ENCODE results near the gene NRARP. TPM values are rescaled to one million over a fixed set of nuclear protein-coding genes. Genes with fewer than 3 reads are reported as not detected.

The NRARP gene
- total RNA-seq (4.7 TPM), polyA plus RNA-seq (ENCODE audit: insufficient read depth, low read depth, low replicate concordance) (1.7 TPM)
- long read RNA-seq, donor 1, transcript NRARP-201 (1 exons, 1,770 nt), result major isoform, 13 of 13 reads
- long read RNA-seq, donor 1, partial matches to known transcripts, result 0 of 13 reads
- long read RNA-seq, donor 1, other reads (novel, unspliced or antisense), result 0 of 13 reads
- long read RNA-seq, donor 2, partial matches to known transcripts, result 0 of 4 reads
- long read RNA-seq, donor 2, other reads (novel, unspliced or antisense), result 0 of 4 reads
- long read RNA-seq, donor 3, transcript NRARP-201 (1 exons, 1,770 nt), result major isoform, 9 of 9 reads
- long read RNA-seq, donor 3, partial matches to known transcripts, result 0 of 9 reads
- long read RNA-seq, donor 3, other reads (novel, unspliced or antisense), result 0 of 9 reads
- long read RNA-seq, donor 4, partial matches to known transcripts, result 0 of 4 reads
- long read RNA-seq, donor 4, other reads (novel, unspliced or antisense), result 0 of 4 reads
- long read RNA-seq, donor 5, partial matches to known transcripts, result 0 of 1 reads
- long read RNA-seq, donor 5, other reads (novel, unspliced or antisense), result 0 of 1 reads
- long read RNA-seq, donor 6, transcript NRARP-201 (1 exons, 1,770 nt), result major isoform, 6 of 6 reads
- long read RNA-seq, donor 6, partial matches to known transcripts, result 0 of 6 reads
- long read RNA-seq, donor 6, other reads (novel, unspliced or antisense), result 0 of 6 reads
- long read RNA-seq, donor 7, transcript NRARP-201 (1 exons, 1,770 nt), result major isoform, 14 of 14 reads
- long read RNA-seq, donor 7, partial matches to known transcripts, result 0 of 14 reads
- long read RNA-seq, donor 7, other reads (novel, unspliced or antisense), result 0 of 14 reads
- long read RNA-seq, donor 8, transcript NRARP-201 (1 exons, 1,770 nt), result major isoform, 11 of 11 reads
- long read RNA-seq, donor 8, partial matches to known transcripts, result 0 of 11 reads
- long read RNA-seq, donor 8, other reads (novel, unspliced or antisense), result 0 of 11 reads
- long read RNA-seq, donor 9, partial matches to known transcripts, result 0 of 3 reads
- long read RNA-seq, donor 9, other reads (novel, unspliced or antisense), result 0 of 3 reads
- long read RNA-seq, donor 10, transcript NRARP-201 (1 exons, 1,770 nt), result major isoform, 5 of 5 reads
- long read RNA-seq, donor 10, partial matches to known transcripts, result 0 of 5 reads
- long read RNA-seq, donor 10, other reads (novel, unspliced or antisense), result 0 of 5 reads

- peaks cover 0 to 20% (median 11%) of the 10 kb centered on the region in 3 donors for H3K4me1 ChIP-seq (ENCODE audit: control insufficient read depth in 2 of 3, insufficient read depth in 2 of 3, low read depth in 1 of 3, low read length in 3 of 3)
- no peaks in the 10 kb centered on the region for H3K36me3 ChIP-seq (ENCODE audit: control insufficient read depth in 2 of 3, insufficient read depth in 3 of 3, low read length in 3 of 3)
- peak within 1 kb of the TSS; percentile 26 to 77 (median 54) for H3K9ac ChIP-seq (ENCODE audit: low read length in 3 of 3)
- H3K4me3 ChIP-seq (ENCODE audit: low read length in 3 of 3), result peak within 1 kb of the TSS; percentile 60 to 62 (median 62)
- peak within 1 kb of the TSS; percentile 51 to 60 for H3K27ac ChIP-seq (ENCODE audit: low read depth in 2 of 2, low read length in 2 of 2)
- no peaks in the 10 kb centered on the region for H3K9me3 ChIP-seq (ENCODE audit: control insufficient read depth in 2 of 3, insufficient read depth in 1 of 3, low read length in 3 of 3)
- intact Hi-C loops (cut with DNase I), result no loop called here
- no peaks in the 10 kb centered on the region for H3K27me3 ChIP-seq (ENCODE audit: control insufficient read depth, insufficient read depth, low read length)
- FAIRE-seq (no peak), DNase-seq (peak in 3 of 5 donors; percentile 90 to 96 (median 95))
- no peak for TF ChIP-seq CTCF (IDR thresholded peaks at IDR 0.05; ENCODE audit: borderline replicate concordance, extremely low read depth, insufficient read depth)
Observed at GRCh38 chr9:137302118-137302448, at the start of gene NRARP. Gene NRARP (minus strand): TSS chr9:137302271. CDS start chr9:137301928, 343 bp downstream.

GRCh38 chr9:137350696-137351584, 48.9 kb upstream of the NRARP start:
- Histone ChIP-seq H3K27me3 (ENCODE audit: control insufficient read depth, insufficient read depth, low read length) (no peaks in the 10 kb centered on the region), H3K4me1 (ENCODE audit: control insufficient read depth in 2 of 3, insufficient read depth in 2 of 3, low read depth in 1 of 3, low read length in 3 of 3) (no peaks in the 10 kb centered on the region), H3K4me3 (ENCODE audit: low read length in 3 of 3) (no peak overlapping the region), H3K27ac (ENCODE audit: low read depth in 2 of 2, low read length in 2 of 2) (no peak overlapping the region), H3K36me3 (ENCODE audit: control insufficient read depth in 2 of 3, insufficient read depth in 3 of 3, low read length in 3 of 3) (no peaks in the 10 kb centered on the region), H3K9ac (ENCODE audit: low read length in 3 of 3) (no peak overlapping the region), H3K9me3 (ENCODE audit: control insufficient read depth in 2 of 3, insufficient read depth in 1 of 3, low read length in 3 of 3) (peaks cover 0 to 4% (median 4%) of the 10 kb centered on the region in 3 donors)
- DNase-seq (no peak), FAIRE-seq (no peak)
- intact Hi-C loops (cut with DNase I), result no loop called here
- TF ChIP-seq CTCF (IDR thresholded peaks at IDR 0.05; ENCODE audit: borderline replicate concordance, extremely low read depth, insufficient read depth), result no peak

- Histone ChIP-seq H3K4me1 (ENCODE audit: control insufficient read depth in 2 of 3, insufficient read depth in 2 of 3, low read depth in 1 of 3, low read length in 3 of 3) (no peaks in the 10 kb centered on the region), H3K9ac (ENCODE audit: low read length in 3 of 3) (no peak overlapping the region), H3K27ac (ENCODE audit: low read depth in 2 of 2, low read length in 2 of 2) (no peak overlapping the region), H3K36me3 (ENCODE audit: control insufficient read depth in 2 of 3, insufficient read depth in 3 of 3, low read length in 3 of 3) (no peaks in the 10 kb centered on the region), H3K9me3 (ENCODE audit: control insufficient read depth in 2 of 3, insufficient read depth in 1 of 3, low read length in 3 of 3) (peaks cover 0 to 4% (median 0%) of the 10 kb centered on the region in 3 donors), H3K4me3 (ENCODE audit: low read length in 3 of 3) (no peak overlapping the region), H3K27me3 (ENCODE audit: control insufficient read depth, insufficient read depth, low read length) (no peaks in the 10 kb centered on the region)
- TF ChIP-seq CTCF (IDR thresholded peaks at IDR 0.05; ENCODE audit: borderline replicate concordance, extremely low read depth, insufficient read depth), result no peak
- no peak for FAIRE-seq
- no peak for DNase-seq
- intact Hi-C loops (cut with DNase I), result no loop called here
Observed at GRCh38 chr9:137349471-137350033, 47.5 kb upstream of the NRARP start.

All from kidney (tissue), 22 donors.